HG02678 (cell line): Measurements from ENCODE around the gene CLNK.

ENCODE experiments used
- ATAC-seq: cut with Tn5 transposase; IDR thresholded peaks from one replicate; pipeline ENCODE4 v1.9.1; 2021; ENCODE audit warnings: mild to moderate bottlenecking, moderate library complexity; ENCODE audit not compliant: unreplicated experiment

Gene CLNK

DNA sequence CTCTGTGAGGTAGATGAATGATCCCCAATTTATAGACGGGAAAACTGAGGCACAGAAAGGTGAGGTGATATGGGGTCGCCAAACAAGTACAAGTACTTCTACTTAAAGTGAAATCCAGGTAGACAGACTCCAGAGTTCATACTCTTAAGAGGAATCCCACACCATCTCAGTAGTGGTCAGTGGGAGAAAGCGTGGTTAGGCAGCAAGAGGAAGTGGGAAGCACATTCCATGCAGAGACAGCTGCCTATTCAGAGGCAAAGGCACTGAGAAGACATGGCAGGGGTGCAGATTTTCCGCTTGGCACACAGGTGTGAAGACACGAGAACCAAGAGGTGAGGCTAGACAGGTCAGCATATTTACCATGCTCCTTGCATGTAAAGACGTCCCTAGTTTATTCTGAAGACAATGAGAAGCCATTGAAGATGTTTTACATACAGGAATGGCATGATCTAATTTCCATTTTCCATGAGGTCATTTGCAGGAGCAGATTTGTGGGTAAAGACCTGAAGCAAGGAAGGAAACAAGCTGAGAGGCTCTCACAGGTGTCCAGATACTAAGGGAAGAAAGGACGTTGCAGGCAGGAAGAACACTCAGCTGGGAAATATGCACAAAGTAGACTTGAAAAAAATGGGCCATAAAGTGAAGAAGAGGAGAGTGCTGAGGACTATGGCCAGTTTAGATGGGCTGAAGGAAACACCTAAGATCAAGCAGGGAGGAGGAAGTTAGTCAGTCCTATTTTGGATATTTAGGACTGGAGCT lies 17.3 kb upstream of the CLNK start:
- no peak for ATAC-seq

GRCh38 chr4:10701161-10701560 lies 16.6 kb upstream of the CLNK start:
- no peak for ATAC-seq

DNA sequence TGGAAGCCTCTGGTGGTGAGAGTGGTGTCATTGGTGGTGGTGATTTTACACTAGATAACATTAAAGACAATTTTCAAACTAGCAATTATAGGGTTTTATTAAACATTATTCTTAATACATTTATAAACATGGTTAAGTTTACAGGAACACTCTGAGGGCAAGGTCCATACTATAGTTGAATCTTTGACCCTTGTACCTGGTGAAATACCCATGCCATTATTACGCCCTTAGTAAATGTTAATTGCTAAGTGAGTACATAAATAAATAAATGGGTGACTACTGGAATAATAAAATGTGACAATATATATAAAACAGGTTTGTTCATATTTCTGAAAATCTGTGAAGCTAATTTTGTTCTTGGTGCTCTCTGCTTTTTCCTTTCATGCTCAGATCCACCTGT lies 13.6 kb upstream of the CLNK start:
- no peak for ATAC-seq

DNA sequence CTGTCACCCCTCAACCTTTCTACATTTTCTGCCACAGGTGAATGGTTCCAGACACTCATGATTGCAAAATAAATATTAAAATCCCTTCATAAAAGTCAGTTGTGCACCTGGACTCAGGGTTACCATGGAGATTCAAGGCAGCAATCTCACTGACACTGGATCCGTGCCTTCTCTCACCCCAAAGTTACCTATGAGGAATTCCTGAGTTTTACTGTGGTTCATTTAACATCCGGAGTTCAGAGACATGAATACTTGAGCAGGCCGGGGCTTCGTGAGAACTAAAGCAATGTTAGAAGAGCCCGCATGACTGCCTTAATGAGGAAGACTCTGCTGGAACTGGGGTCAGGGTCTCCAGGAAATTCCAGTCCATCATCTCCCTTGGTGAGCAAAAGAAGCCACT lies 12.5 kb upstream of the CLNK start:
- no peak for ATAC-seq

DNA sequence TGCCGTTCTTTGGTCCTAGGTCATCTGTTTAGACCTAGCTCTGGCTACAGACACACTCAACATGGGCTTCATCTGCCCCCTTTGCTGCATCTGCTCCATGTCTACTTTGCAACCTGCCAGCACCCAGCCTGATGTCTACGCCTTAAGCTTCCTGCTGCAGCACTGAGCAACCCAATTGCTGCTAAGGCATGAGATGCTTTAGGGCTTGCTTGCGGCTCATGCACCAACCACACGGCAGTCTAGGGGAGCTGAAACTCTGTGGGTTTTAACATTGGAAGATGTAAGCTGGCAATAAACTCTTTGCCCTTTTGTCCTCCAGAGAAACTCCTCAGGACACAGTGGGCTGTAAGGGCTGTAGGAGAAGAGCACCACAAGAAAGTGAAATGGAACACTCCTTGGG lies 11.7 kb upstream of the CLNK start:
- ATAC-seq = no peak

DNA sequence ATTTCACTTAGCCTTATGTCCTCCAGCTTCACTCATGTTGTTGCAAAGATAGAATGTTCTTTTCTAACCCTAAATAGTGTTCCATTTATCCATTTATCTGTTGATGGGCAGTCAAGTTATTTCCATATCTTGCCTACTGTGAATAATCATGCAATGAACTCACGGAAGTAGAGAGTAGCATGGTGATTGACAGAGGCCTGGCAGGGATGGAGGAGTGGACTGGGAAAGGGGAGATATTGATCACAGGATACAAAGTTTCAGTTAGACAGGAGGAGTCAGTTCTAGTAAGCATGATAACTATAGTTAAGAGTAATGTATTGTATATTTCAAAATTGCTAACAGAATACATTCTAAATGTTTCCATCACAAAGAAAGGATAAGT lies 10.3 kb upstream of the CLNK start:
- ATAC-seq = no peak

DNA sequence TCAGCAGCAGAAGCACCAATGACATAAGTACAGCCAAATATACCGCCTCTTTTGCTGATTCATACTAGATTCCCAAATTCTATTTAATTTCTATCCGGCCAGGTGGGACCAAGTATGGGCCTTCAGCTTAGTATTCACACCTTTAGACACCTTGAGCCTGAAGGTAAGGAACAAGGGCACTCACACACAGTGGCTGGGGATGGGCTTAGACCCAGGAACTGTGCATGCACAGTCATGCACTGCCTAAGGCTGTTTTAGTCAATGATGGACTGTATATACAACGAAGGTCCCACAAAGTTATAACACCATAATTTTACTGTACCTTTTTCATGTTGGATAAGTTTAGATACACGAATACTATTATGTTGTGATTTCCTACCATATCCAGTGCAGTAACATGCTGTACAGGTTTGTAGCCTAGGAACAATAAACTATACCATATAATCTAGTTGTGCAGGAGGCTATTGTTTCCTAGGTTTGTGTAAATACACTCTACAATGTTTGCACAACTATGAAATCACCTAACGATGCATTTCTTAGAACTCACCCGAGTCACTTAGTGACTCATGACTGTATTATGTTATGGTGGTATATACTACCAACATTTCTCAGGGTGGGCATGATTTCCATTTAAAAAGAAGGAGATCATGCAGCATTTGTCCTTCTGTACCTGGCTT lies 9.7 kb upstream of the CLNK start:
- no peak for ATAC-seq

DNA sequence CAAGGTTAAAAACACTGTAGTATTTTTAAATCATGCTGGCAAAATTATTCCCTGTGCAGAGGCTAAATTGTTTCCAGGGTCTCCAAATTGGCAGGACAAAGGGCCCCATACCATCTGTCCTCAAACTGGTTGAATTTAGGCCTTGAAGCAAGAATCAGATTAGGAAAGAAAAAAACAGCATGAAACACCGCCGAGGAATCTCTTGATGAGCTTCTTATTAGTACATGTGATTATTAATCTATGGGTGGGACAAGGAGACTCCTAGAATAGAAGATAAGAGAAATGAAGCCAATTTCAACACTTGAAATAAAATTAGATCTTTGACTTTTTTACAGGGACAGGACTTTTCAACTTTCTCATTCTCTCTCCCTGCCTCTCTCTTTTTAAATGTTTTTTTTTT lies 7.1 kb upstream of the CLNK start:
- ATAC-seq = no peak

- peak; percentile 41 for ATAC-seq
Observed at GRCh38 chr4:10690185-10690907, 5.8 kb upstream of the CLNK start.

GRCh38 chr4:10688846-10689245 lies 4.3 kb upstream of the CLNK start:
- ATAC-seq = no peak

DNA sequence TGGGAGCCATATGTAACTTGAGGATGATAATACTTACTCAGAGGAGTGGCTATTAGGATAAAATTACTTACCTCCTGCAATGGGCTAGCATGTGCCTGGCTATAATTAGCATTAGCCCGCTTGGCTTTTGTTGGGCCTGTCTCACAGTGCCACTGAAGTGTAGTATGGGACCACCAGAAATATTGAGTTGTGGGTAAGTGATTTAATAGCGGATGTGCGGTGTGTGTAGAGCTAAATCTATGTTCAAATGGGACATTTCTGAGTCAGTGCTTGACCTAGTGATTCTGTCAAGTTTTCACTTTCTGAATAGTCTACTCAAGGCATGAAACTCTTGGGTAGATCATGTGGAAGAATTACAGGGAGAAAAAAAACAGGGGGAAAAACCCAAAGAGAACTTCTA lies 3.5 kb upstream of the CLNK start:
- peak; percentile 39 for ATAC-seq

DNA sequence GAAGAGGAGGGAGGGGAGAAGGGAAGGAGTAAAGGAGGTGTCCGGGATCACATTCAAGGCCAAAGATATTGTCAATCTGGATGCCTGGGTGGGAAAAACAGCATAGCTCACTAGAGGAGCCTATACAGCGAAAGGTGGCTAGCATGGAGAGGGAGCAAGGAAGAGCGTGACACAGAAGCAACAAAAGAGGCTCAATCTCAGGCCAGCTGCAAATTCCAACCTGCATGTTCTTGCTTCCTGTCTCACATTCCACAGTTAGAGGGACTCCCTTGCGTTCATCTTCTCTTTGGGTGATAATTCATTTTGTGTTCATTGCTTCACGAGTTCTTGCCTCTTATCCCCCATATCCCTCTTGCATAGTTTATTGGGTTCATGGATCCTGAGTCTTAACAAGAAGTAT lies 3.0 kb upstream of the CLNK start:
- no peak for ATAC-seq

DNA sequence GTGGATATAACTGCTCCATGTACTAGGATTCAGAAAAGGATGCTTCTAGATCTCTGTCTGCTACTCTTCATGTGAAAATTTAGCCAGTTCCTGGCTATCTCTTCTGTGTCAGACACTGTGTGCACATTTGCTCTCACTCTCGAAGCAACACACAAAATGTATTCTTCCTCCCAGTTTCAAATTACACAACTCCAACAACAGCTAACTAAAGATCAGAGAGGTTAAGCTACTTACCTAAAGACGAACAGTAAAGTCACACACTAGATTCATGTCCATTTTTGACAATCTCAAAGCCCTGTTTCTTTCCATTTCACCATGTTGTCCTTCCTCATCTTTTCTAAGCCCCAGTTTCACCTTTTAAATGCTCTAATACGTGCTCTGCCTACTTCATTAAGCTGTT lies 2.2 kb downstream of the CLNK start:
- ATAC-seq = no peak

GRCh38 chr4:10677796-10678497 lies 6.6 kb downstream of the CLNK start:
- ATAC-seq = peak; percentile 43

GRCh38 chr4:10673817-10674369 lies 10.7 kb downstream of the CLNK start:
- peak; percentile 69 for ATAC-seq

- no peak for ATAC-seq
Observed at GRCh38 chr4:10672379-10672778, 12.2 kb downstream of the CLNK start.

GRCh38 chr4:10671799-10672198 lies 12.8 kb downstream of the CLNK start:
- ATAC-seq = no peak

- ATAC-seq = peak; percentile 91
Observed at GRCh38 chr4:10671366-10671765, 13.2 kb downstream of the CLNK start.

- no peak for ATAC-seq
Observed at GRCh38 chr4:10670321-10670720, 14.2 kb downstream of the CLNK start.

- ATAC-seq = no peak
Observed at GRCh38 chr4:10667701-10668326, 16.8 kb downstream of the CLNK start.

DNA sequence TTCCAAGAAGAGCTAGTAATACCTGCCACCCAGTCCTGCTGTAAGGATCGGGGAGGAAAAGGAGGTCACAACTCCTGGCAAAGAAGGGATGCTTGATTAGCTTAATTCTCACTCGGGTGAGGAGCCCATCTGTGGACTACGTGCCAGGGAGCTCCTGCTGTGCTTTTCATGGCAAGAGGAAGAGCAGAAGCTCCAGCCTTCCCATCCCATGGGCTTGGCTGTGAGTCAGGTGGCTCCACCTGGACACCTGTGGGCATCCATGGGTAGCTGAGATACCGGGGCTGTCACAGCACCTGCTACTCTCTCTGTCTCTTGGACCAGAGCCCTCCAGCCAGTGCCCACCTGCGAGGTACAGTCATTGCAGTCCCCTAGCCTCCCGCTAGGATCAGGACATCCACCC lies 18.0 kb downstream of the CLNK start:
- no peak for ATAC-seq
